Stomach (tissue), 9 donors: ENCODE results near the gene PKD1. TPM values are rescaled to one million over a fixed set of nuclear protein-coding genes. Genes with fewer than 3 reads are reported as not detected.

Experiments used
- DNase-seq, 2 donors: peaks; one replicate each; pipeline versions ENCODE4 v3.0.0 to v3.0.0-alpha.2; 2013 to 2019
- H3K27ac ChIP-seq, 5 donors: fragments of 200-600 bp in 4 of 5; sonication (generic) in 4 of 5; one replicate each; pipeline ENCODE4 v1.5.1; 2013 to 2019; ENCODE audit warnings: mild to moderate bottlenecking in 1 of 5, moderate library complexity in 1 of 5
- H3K27me3 ChIP-seq, 3 donors: fragments of 200-600 bp; sonication (generic); one replicate each; pipeline ENCODE4 v1.5.1; 2017 to 2019; ENCODE audit warnings: mixed run types in 1 of 3
- H3K36me3 ChIP-seq, 4 donors: fragments of 200-600 bp; sonication (generic); 1 replicate in 3 of 4; 2 replicates in 1 of 4; pipeline ENCODE4 v1.5.1; 2016 to 2019
- H3K4me1 ChIP-seq, 4 donors: fragments of 200-600 bp; sonication (generic); one replicate each; pipeline ENCODE4 v1.5.1; 2016 to 2019
- H3K4me3 ChIP-seq, 4 donors: fragments of 200-600 bp; sonication (generic) in 3 of 4; one replicate each; pipeline ENCODE4 v1.5.1; 2016 to 2019; ENCODE audit warnings: mild to moderate bottlenecking in 1 of 4
- H3K9me3 ChIP-seq, 4 donors: fragments of 200-600 bp; sonication (generic); one replicate each; pipeline ENCODE4 v1.5.1; 2016 to 2019
- EP300 ChIP-seq: sonication (generic); formaldehyde crosslinking; IDR thresholded peaks from one replicate; pipeline ENCODE4 v1.6.1; 2017; ENCODE audit warnings: antibody characterized with exemption
- POLR2A ChIP-seq, 4 donors: fragments of 450-650 bp; IDR thresholded peaks; one replicate each; pipeline ENCODE4 v1.6.1; 2016; ENCODE audit warnings: antibody characterized with exemption in 4 of 4, control low read depth in 2 of 4, mild to moderate bottlenecking in 1 of 4, moderate library complexity in 1 of 4
- POLR2AphosphoS5 ChIP-seq, 3 donors: sonication (generic); formaldehyde crosslinking; IDR thresholded peaks; one replicate each; pipeline ENCODE4 v1.6.1; 2016; ENCODE audit warnings: antibody characterized with exemption in 3 of 3
- WGBS, 5 donors: extraction: QIAGEN DNeasy Blood & Tissue Kit in 3 of 5; methylation state at CpG; one replicate each; pipeline versions ENCODE4 v1.1.5 to v1.1.7; 2013 to 2018; 5-methylcytosine and 5-hydroxymethylcytosine counted together
- intact Hi-C: fragments of 100-400 bp; cut with DNase I; formaldehyde crosslinking; loops from one replicate; pipeline ENCODE4 v1.15.1; 2023; ENCODE audit warnings: low total_unique reads
- polyA plus RNA-seq, 3 donors: library from polyadenylated mRNA; stranded (reverse); fragments of 200-250 nt; gene quantifications; one replicate each; pipeline ENCODE4 v1.2.3, GENCODE V29; 2013
- total RNA-seq, 5 donors: library from RNA; depleted of rRNA; stranded (reverse); fragments of >200 nt; gene quantifications; one replicate each; pipeline versions ENCODE4 v1.1.0 to v1.2.3, GENCODE V29; 2014 to 2016
- TF ChIP-seq, protein P1 (sequence below), 7 experiments: fragments of 450-650 bp in 4 of 7; fragments of 200-600 bp in 3 of 7; sonication (generic) in 3 of 7; IDR thresholded peaks; one replicate each; pipeline ENCODE4 v1.5.1; 2016 to 2019; ENCODE audit warnings: antibody characterized with exemption in 7 of 7, control low read depth in 2 of 7, mild to moderate bottlenecking in 1 of 7
- donor health status: healthy with polysubstance abuse.
- donor health status: Bipolar disorder and iron deficiency.
- donor health status: healthy.

The PKD1 gene
- total and polyA plus RNA-seq, 8 donors = 10.4 to 776 (median 90.7) TPM

DNA sequence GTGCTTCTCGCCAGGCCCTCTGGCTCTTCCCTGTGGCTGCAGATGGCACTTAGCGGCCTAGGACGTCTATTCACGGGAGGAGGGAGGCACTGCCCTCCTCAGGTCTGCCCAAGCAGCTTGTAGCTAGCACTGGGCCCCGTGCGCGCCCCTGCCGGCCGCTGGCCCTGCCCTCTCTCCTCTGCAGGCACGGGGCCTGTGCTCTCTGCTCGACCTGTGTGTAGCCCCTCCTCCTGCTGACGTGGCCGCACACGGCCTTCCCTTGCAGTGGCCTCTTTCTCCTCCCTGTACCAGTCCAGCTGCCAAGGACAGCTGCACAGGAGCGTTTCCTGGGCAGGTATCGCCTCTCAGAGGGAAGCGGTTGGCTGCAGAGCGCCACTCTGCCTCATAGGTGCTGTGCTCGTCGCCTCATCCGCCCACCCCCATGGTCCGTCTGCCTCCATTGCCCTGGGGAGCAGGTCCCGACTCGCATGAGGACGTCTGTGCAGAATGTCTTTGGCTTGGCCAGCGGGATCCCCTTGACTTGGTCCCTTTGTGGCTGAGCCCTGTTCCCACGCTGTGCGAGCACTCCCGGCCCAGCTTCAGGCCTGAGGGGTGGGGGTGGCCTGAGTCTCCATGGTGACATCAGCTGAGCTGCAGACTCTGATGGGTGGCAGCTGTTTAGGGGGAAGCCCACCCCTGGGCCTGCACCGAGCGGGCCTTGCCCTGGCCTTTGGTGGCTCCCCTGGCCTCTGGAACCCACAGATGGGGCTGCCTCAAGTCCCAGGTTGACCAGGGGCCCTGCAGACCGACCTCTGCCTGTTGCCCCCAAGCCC, 53.3 kb downstream of the PKD1 start:
- 39 to 64% (median 48%) methylated on average over 27 to 32 of the region's 32 CpGs for WGBS, 5 donors
- intact Hi-C loops = loop anchor here (10.0 kb wide), 1 partner anchor 58 kb away; the partner anchor contains the start of gene NHERF2

DNA sequence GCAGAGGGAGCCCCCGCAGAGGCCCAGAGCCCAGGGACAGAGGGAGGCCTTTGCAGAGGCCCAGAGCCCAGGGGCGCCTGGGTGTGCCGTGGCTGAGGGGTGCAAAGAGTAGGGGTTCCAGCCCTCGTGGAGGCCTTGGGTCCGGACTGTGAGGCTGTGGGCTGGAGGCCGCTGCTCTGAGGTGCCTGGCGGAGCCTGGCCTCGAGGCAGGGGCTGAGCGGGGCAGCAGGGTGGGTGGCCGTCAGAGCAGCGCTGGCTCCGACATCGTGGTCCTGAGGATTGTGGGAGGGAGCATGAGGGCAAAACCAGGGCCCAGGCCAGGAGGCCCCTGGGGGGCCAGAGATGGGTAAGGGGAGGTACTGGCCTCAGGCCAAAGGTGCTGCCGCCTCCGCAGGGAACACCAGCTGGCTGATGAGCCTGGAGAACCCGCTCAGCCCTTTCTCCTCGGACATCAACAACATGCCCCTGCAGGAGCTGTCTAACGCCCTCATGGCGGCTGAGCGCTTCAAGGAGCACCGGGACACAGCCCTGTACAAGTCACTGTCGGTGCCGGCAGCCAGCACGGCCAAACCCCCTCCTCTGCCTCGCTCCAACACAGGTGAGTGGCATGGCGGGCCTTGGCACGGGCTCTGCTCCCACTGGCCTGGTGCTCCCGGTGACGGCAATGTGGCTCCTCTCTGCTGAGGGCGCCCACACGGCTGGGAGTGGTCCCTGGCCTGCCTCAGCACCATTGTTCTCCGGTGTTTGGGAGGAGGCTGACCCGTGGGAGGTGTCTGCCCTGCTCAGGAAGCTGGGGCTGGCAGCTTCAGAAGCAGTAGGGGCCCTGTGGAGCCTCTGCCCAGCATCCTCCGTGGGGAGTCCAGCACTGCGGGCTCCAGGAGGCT, 54.3 kb downstream of the PKD1 start:
- Histone ChIP-seq H3K4me3 (no peak overlapping the region), H3K36me3 (peaks cover 55 to 100% (median 100%) of the 10 kb centered on the region in 4 donors), H3K9me3 (no peaks in the 10 kb centered on the region), H3K4me1 (peaks cover 13 to 33% (median 23%) of the 10 kb centered on the region in 4 donors), H3K27ac (peak overlapping the region; percentile 46 to 70 (median 65)), H3K27me3 (no peaks in the 10 kb centered on the region)
- DNase-seq = no peak
- TF ChIP-seq EP300 = no peak
- TF ChIP-seq POLR2AphosphoS5 (IDR thresholded peaks at IDR 0.05) = no peak
- intact Hi-C loops = loop anchor here (10.0 kb wide), 1 partner anchor 57 kb away; the partner anchor contains the start of gene NHERF2
- 78 to 87% (median 84%) methylated on average over 6 to 35 of the region's 35 CpGs for WGBS, 5 donors

More for the DNA sequence above, 53.3 kb downstream of the PKD1 start:
- peak; percentile 90 to 91 for DNase-seq
- no peak overlapping the region for H3K4me3 ChIP-seq
- peaks cover 55 to 100% (median 100%) of the 10 kb centered on the region in 4 donors for H3K36me3 ChIP-seq
- H3K27me3 ChIP-seq = no peaks in the 10 kb centered on the region
- TF ChIP-seq, protein P1, sequence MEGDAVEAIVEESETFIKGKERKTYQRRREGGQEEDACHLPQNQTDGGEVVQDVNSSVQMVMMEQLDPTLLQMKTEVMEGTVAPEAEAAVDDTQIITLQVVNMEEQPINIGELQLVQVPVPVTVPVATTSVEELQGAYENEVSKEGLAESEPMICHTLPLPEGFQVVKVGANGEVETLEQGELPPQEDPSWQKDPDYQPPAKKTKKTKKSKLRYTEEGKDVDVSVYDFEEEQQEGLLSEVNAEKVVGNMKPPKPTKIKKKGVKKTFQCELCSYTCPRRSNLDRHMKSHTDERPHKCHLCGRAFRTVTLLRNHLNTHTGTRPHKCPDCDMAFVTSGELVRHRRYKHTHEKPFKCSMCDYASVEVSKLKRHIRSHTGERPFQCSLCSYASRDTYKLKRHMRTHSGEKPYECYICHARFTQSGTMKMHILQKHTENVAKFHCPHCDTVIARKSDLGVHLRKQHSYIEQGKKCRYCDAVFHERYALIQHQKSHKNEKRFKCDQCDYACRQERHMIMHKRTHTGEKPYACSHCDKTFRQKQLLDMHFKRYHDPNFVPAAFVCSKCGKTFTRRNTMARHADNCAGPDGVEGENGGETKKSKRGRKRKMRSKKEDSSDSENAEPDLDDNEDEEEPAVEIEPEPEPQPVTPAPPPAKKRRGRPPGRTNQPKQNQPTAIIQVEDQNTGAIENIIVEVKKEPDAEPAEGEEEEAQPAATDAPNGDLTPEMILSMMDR (IDR thresholded peaks at IDR 0.05) = peak in 5 of 7 experiments; percentile 21 to 54 (median 22)
- TF ChIP-seq POLR2AphosphoS5 (IDR thresholded peaks at IDR 0.05) = peak; percentile 10 to 91 (median 34)
- no peak for TF ChIP-seq EP300
- peak in 1 of 4 donors; percentile 42 for TF ChIP-seq POLR2A (IDR thresholded peaks at IDR 0.05)
- no peaks in the 10 kb centered on the region for H3K9me3 ChIP-seq
- H3K27ac ChIP-seq = peak overlapping the region; percentile 46 to 70 (median 65)
- peaks cover 13 to 35% (median 24%) of the 10 kb centered on the region in 4 donors for H3K4me1 ChIP-seq

DNA sequence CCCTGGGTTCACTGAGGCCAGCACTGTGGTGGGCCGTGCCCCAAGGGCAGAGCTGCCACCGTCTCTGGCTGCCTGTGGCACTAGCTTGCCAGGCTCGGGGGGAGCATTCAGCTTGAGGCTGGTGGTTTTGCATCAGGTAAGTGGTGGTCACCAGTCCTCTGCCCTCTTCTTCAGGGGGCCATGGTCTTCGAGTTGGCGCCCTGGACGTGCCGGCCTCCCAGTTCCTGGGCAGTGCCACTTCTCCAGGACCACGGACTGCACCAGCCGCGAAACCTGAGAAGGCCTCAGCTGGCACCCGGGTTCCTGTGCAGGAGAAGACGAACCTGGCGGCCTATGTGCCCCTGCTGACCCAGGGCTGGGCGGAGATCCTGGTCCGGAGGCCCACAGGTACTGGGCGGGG, 55.7 kb downstream of the PKD1 start:
- Histone ChIP-seq H3K9me3 (no peaks in the 10 kb centered on the region), H3K4me1 (peaks cover 13 to 31% (median 22%) of the 10 kb centered on the region in 4 donors), H3K4me3 (no peak overlapping the region), H3K36me3 (peaks cover 51 to 100% (median 100%) of the 10 kb centered on the region in 4 donors), H3K27ac (no peak overlapping the region), H3K27me3 (no peaks in the 10 kb centered on the region)
- 81 to 87% (median 83%) methylated on average over 7 to 16 of the region's 16 CpGs for WGBS, 5 donors
- intact Hi-C loops = loop anchor here (10.0 kb wide), 1 partner anchor 55 kb away; the partner anchor contains the start of gene NHERF2
- no peak for DNase-seq
- TF ChIP-seq, protein P1 (IDR thresholded peaks at IDR 0.05) = no peak
- no peak for TF ChIP-seq POLR2AphosphoS5 (IDR thresholded peaks at IDR 0.05)
- TF ChIP-seq POLR2A (IDR thresholded peaks at IDR 0.05) = no peak
- TF ChIP-seq EP300 = no peak

DNA sequence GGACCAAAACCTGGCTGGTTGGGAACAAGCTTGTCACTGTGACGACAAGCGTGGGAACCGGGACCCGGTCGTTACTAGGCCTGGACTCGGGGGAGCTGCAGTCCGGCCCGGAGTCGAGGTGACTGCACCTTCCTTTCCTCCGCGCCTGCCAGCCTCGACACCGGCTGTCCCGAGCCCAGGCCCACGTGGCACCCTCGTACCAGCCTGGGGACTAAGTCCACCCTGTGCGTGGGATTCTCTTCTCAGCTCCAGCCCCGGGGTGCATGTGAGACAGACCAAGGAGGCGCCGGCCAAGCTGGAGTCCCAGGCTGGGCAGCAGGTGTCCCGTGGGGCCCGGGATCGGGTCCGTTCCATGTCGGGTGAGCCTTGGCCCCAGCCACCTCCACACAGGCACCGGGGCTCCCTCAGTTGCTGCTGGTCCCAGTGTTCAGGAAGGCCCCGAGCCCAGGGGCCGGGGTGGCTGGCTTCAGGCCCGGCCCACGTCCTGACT, 56.3 kb downstream of the PKD1 start:
- WGBS, 5 donors = 91 to 95% (median 95%) methylated on average over 15 to 30 of the region's 30 CpGs
- TF ChIP-seq, protein P1 (IDR thresholded peaks at IDR 0.05) = no peak
- no peak for TF ChIP-seq POLR2AphosphoS5 (IDR thresholded peaks at IDR 0.05)
- no peak for TF ChIP-seq EP300
- TF ChIP-seq POLR2A (IDR thresholded peaks at IDR 0.05) = no peak
- peaks cover 54 to 100% (median 100%) of the 10 kb centered on the region in 4 donors for H3K36me3 ChIP-seq
- H3K4me3 ChIP-seq = no peak overlapping the region
- H3K4me1 ChIP-seq = peaks cover 13 to 31% (median 22%) of the 10 kb centered on the region in 4 donors
- intact Hi-C loops = no loop called here
- no peak overlapping the region for H3K27ac ChIP-seq
- DNase-seq = no peak
- no peaks in the 10 kb centered on the region for H3K9me3 ChIP-seq
- no peaks in the 10 kb centered on the region for H3K27me3 ChIP-seq
